ENCODE measurements around the gene MAGI2.

- no peak for TF ChIP-seq EZH2 (IDR thresholded peaks at IDR 0.05; ENCODE audit: borderline replicate concordance, low read depth, low read length, poor library complexity, severe bottlenecking)
- no peak for TF ChIP-seq CTCF (conservative IDR thresholded peaks at IDR 0.05; ENCODE audit: low read depth, low read length)
Observed at GRCh38 chr7:79381921-79382320, 71.5 kb downstream of the MAGI2 start.

Data from A673 (cell line).